K562 (cell line): ENCODE data around the gene OBSL1. TPM values are rescaled to one million over a fixed set of nuclear protein-coding genes. Genes with fewer than 3 reads are reported as not detected.

Experiments used
- TARDBP ChIP-seq: fragments of 450-650 bp; IDR thresholded peaks from 2 replicates; pipeline ENCODE4 v1.6.1; 2016
- ZBTB40 ChIP-seq, 2 experiments: fragments of 450-650 bp in 1 of 2; sonication (generic) in 1 of 2; formaldehyde crosslinking in 1 of 2; IDR thresholded peaks; 2 replicates each; pipeline versions ENCODE4 v1.7.1 to v1.9.0; 2016 to 2022; ENCODE audit warnings: inconsistent platforms in 1 of 2, mild to moderate bottlenecking in 1 of 2, missing genetic modification reagents in 1 of 2
- ZMIZ1 ChIP-seq, 2 experiments: fragments of 150-350 bp in 1 of 2; IDR thresholded peaks; 2 replicates each; pipeline ENCODE4 v1.6.1; 2012 to 2016; ENCODE audit warnings: low read depth in 2 of 2, low read length in 2 of 2, mild to moderate bottlenecking in 1 of 2, moderate library complexity in 1 of 2
- polyA plus RNA-seq, 8 experiments: library from polyadenylated mRNA; depleted of rRNA in 4 of 8; stranded (reverse) in 5 of 8; unstranded in 3 of 8; fragments of >200 nt; fragmentation: Nextera tagmentation in 2 of 8; fragmentation: Illumina TruSeq in 1 of 8; extraction: Ambion mirVana in 2 of 8; extraction: Trizol in 1 of 8; gene quantifications; 2 replicates each; pipeline versions ENCODE4 v1.2.1 to v1.2.3, GENCODE V29; 2011 to 2014; ENCODE audit warnings: inconsistent platforms in 1 of 8, missing spikeins in 1 of 8
- total RNA-seq, 7 experiments: library from RNA; depleted of rRNA in 6 of 7; stranded (reverse); fragments of >200 nt in 6 of 7; fragmentation: Illumina TruSeq in 2 of 7; extraction: Trizol in 2 of 7; gene quantifications; 2 replicates each; pipeline versions ENCODE4 v1.2.1 to v1.2.3, GENCODE V29; 2011 to 2021; ENCODE audit warnings: low replicate concordance in 1 of 7

OBSL1 gene
- total and polyA plus RNA-seq, 9 of the 15 experiments (the other 6 are each of a cell fraction or from before 2014, with no cell fraction given), result 1.2 to 26.6 (median 8.6) TPM

GRCh38 chr2:219513787-219514186 lies 57.6 kb downstream of the OBSL1 start (continued):
- TF ChIP-seq ZMIZ1 (IDR thresholded peaks at IDR 0.05; ENCODE audit: low read depth in 2 of 2, low read length in 2 of 2) (no peak), ZBTB40 (IDR thresholded peaks at IDR 0.05) (no peak), ZBTB40 (CRISPR knock-in tag; IDR thresholded peaks at IDR 0.05) (no peak), TARDBP (no peak)
